GM12878 (cell line): ENCODE results near the gene ELOF1. TPM values are rescaled to one million over a fixed set of nuclear protein-coding genes. Genes with fewer than 3 reads are reported as not detected.

Source experiments
- BCL11A ChIP-seq: IDR thresholded peaks from 2 replicates; pipeline ENCODE4 v1.6.1; 2011; ENCODE audit warnings: low read depth, low read length
- DPF2 ChIP-seq: fragments of 450-650 bp; IDR thresholded peaks from 2 replicates; pipeline ENCODE4 v1.6.1; 2017; ENCODE audit warnings: mild to moderate bottlenecking
- GATAD2B ChIP-seq: fragments of 450-650 bp; conservative IDR thresholded peaks from 2 replicates; pipeline ENCODE4 v1.6.1; 2017; ENCODE audit warnings: low read depth, mild to moderate bottlenecking, moderate library complexity
- HDAC6 ChIP-seq: fragments of 200-600 bp; sonication (generic); IDR thresholded peaks from one replicate; pipeline ENCODE4 v1.8.0; 2017; ENCODE audit warnings: antibody characterized with exemption; ENCODE audit not compliant: unreplicated experiment
- JUNB ChIP-seq: IDR thresholded peaks from 2 replicates; pipeline ENCODE4 v1.6.1; 2016; ENCODE audit warnings: antibody characterized with exemption, mild to moderate bottlenecking
- NBN ChIP-seq: fragments of 450-650 bp; IDR thresholded peaks from 2 replicates; pipeline ENCODE4 v1.6.1; 2016
- NFYA ChIP-seq: IDR thresholded peaks from 2 replicates; pipeline ENCODE4 v1.6.1; 2011; ENCODE audit warnings: low read depth, mild to moderate bottlenecking, low read length, improper control_type of control experiment, borderline replicate concordance
- STAT3 ChIP-seq: IDR thresholded peaks from 2 replicates; pipeline ENCODE4 v1.6.1; 2011; ENCODE audit warnings: low read depth, low read length, improper control_type of control experiment
- polyA plus RNA-seq, 11 experiments: library from polyadenylated mRNA; depleted of rRNA in 4 of 11; unstranded in 6 of 11; stranded (reverse) in 5 of 11; fragments of >200 nt; fragmentation: Nextera tagmentation in 4 of 11; fragmentation: Illumina TruSeq in 1 of 11; extraction: Ambion mirVana in 4 of 11; extraction: Trizol in 1 of 11; gene quantifications; 1 replicate in 1 of 11; 2 replicates in 10 of 11; pipeline versions ENCODE4 v1.2.1 to v1.2.3, GENCODE V29; 2011 to 2016; ENCODE audit warnings: inconsistent platforms in 2 of 11, missing spikeins in 2 of 11, low read depth in 1 of 11
- total RNA-seq, 4 experiments: library from RNA; depleted of rRNA in 3 of 4; stranded (reverse); fragments of >200 nt in 3 of 4; fragmentation: Illumina TruSeq in 1 of 4; extraction: Trizol in 1 of 4; gene quantifications; 2 replicates each; pipeline versions ENCODE4 v1.2.1 to v1.2.3, GENCODE V29; 2013 to 2021
- TF ChIP-seq, protein P1 (sequence below): fragments of 150-350 bp; IDR thresholded peaks from 2 replicates; pipeline ENCODE4 v1.6.1; 2016; ENCODE audit warnings: low read depth, low read length
- TF ChIP-seq, protein P2 (sequence below): IDR thresholded peaks from 2 replicates; pipeline ENCODE4 v1.6.1; 2012; ENCODE audit warnings: improper control_type of control experiment, low read depth, low read length; ENCODE audit not compliant: insufficient replicate concordance
- TF ChIP-seq, protein P3 (sequence below): IDR thresholded peaks from 2 replicates; pipeline ENCODE4 v1.6.1; 2012; ENCODE audit warnings: mild to moderate bottlenecking, low read depth, low read length
- TF ChIP-seq, protein P4 (sequence below): fragments of 450-650 bp; IDR thresholded peaks from 2 replicates; pipeline ENCODE4 v1.6.1; 2017; ENCODE audit warnings: mild to moderate bottlenecking, low read depth, inconsistent platforms; ENCODE audit not compliant: poor library complexity, severe bottlenecking
- TF ChIP-seq, protein P5 (sequence below): fragments of 450-650 bp; IDR thresholded peaks from 2 replicates; pipeline ENCODE4 v1.6.1; 2017; ENCODE audit warnings: antibody characterized with exemption, mild to moderate bottlenecking, moderate library complexity

The ELOF1 gene
- total and polyA plus RNA-seq, 10 of the 15 experiments (the other 5 are each of a cell fraction or from before 2014, with no cell fraction given) = 11.7 to 124 (median 92.9) TPM

GRCh38 chr19:11554160-11554559, 4.9 kb downstream of the ELOF1 start (continued):
- TF ChIP-seq, protein P1, sequence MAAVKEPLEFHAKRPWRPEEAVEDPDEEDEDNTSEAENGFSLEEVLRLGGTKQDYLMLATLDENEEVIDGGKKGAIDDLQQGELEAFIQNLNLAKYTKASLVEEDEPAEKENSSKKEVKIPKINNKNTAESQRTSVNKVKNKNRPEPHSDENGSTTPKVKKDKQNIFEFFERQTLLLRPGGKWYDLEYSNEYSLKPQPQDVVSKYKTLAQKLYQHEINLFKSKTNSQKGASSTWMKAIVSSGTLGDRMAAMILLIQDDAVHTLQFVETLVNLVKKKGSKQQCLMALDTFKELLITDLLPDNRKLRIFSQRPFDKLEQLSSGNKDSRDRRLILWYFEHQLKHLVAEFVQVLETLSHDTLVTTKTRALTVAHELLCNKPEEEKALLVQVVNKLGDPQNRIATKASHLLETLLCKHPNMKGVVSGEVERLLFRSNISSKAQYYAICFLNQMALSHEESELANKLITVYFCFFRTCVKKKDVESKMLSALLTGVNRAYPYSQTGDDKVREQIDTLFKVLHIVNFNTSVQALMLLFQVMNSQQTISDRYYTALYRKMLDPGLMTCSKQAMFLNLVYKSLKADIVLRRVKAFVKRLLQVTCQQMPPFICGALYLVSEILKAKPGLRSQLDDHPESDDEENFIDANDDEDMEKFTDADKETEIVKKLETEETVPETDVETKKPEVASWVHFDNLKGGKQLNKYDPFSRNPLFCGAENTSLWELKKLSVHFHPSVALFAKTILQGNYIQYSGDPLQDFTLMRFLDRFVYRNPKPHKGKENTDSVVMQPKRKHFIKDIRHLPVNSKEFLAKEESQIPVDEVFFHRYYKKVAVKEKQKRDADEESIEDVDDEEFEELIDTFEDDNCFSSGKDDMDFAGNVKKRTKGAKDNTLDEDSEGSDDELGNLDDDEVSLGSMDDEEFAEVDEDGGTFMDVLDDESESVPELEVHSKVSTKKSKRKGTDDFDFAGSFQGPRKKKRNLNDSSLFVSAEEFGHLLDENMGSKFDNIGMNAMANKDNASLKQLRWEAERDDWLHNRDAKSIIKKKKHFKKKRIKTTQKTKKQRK = no peak
- peak; percentile 55; the same call in 1 of the 2 replicates for TF ChIP-seq GATAD2B
- TF ChIP-seq, protein P2, sequence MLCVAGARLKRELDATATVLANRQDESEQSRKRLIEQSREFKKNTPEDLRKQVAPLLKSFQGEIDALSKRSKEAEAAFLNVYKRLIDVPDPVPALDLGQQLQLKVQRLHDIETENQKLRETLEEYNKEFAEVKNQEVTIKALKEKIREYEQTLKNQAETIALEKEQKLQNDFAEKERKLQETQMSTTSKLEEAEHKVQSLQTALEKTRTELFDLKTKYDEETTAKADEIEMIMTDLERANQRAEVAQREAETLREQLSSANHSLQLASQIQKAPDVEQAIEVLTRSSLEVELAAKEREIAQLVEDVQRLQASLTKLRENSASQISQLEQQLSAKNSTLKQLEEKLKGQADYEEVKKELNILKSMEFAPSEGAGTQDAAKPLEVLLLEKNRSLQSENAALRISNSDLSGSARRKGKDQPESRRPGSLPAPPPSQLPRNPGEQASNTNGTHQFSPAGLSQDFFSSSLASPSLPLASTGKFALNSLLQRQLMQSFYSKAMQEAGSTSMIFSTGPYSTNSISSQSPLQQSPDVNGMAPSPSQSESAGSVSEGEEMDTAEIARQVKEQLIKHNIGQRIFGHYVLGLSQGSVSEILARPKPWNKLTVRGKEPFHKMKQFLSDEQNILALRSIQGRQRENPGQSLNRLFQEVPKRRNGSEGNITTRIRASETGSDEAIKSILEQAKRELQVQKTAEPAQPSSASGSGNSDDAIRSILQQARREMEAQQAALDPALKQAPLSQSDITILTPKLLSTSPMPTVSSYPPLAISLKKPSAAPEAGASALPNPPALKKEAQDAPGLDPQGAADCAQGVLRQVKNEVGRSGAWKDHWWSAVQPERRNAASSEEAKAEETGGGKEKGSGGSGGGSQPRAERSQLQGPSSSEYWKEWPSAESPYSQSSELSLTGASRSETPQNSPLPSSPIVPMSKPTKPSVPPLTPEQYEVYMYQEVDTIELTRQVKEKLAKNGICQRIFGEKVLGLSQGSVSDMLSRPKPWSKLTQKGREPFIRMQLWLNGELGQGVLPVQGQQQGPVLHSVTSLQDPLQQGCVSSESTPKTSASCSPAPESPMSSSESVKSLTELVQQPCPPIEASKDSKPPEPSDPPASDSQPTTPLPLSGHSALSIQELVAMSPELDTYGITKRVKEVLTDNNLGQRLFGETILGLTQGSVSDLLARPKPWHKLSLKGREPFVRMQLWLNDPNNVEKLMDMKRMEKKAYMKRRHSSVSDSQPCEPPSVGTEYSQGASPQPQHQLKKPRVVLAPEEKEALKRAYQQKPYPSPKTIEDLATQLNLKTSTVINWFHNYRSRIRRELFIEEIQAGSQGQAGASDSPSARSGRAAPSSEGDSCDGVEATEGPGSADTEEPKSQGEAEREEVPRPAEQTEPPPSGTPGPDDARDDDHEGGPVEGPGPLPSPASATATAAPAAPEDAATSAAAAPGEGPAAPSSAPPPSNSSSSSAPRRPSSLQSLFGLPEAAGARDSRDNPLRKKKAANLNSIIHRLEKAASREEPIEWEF = no peak
- peak; percentile 89 for TF ChIP-seq JUNB
- peak; percentile 61; the same call in 1 of the 2 replicates for TF ChIP-seq BCL11A
- TF ChIP-seq, protein P3, sequence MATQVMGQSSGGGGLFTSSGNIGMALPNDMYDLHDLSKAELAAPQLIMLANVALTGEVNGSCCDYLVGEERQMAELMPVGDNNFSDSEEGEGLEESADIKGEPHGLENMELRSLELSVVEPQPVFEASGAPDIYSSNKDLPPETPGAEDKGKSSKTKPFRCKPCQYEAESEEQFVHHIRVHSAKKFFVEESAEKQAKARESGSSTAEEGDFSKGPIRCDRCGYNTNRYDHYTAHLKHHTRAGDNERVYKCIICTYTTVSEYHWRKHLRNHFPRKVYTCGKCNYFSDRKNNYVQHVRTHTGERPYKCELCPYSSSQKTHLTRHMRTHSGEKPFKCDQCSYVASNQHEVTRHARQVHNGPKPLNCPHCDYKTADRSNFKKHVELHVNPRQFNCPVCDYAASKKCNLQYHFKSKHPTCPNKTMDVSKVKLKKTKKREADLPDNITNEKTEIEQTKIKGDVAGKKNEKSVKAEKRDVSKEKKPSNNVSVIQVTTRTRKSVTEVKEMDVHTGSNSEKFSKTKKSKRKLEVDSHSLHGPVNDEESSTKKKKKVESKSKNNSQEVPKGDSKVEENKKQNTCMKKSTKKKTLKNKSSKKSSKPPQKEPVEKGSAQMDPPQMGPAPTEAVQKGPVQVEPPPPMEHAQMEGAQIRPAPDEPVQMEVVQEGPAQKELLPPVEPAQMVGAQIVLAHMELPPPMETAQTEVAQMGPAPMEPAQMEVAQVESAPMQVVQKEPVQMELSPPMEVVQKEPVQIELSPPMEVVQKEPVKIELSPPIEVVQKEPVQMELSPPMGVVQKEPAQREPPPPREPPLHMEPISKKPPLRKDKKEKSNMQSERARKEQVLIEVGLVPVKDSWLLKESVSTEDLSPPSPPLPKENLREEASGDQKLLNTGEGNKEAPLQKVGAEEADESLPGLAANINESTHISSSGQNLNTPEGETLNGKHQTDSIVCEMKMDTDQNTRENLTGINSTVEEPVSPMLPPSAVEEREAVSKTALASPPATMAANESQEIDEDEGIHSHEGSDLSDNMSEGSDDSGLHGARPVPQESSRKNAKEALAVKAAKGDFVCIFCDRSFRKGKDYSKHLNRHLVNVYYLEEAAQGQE = no peak
- TF ChIP-seq HDAC6 = no peak
- TF ChIP-seq NFYA = no peak
- TF ChIP-seq, protein P4, sequence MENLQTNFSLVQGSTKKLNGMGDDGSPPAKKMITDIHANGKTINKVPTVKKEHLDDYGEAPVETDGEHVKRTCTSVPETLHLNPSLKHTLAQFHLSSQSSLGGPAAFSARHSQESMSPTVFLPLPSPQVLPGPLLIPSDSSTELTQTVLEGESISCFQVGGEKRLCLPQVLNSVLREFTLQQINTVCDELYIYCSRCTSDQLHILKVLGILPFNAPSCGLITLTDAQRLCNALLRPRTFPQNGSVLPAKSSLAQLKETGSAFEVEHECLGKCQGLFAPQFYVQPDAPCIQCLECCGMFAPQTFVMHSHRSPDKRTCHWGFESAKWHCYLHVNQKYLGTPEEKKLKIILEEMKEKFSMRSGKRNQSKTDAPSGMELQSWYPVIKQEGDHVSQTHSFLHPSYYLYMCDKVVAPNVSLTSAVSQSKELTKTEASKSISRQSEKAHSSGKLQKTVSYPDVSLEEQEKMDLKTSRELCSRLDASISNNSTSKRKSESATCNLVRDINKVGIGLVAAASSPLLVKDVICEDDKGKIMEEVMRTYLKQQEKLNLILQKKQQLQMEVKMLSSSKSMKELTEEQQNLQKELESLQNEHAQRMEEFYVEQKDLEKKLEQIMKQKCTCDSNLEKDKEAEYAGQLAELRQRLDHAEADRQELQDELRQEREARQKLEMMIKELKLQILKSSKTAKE = peak; percentile 53
- no peak for TF ChIP-seq STAT3
- peak; percentile 60; the same call in 1 of the 2 replicates for TF ChIP-seq DPF2
- TF ChIP-seq, protein P5, sequence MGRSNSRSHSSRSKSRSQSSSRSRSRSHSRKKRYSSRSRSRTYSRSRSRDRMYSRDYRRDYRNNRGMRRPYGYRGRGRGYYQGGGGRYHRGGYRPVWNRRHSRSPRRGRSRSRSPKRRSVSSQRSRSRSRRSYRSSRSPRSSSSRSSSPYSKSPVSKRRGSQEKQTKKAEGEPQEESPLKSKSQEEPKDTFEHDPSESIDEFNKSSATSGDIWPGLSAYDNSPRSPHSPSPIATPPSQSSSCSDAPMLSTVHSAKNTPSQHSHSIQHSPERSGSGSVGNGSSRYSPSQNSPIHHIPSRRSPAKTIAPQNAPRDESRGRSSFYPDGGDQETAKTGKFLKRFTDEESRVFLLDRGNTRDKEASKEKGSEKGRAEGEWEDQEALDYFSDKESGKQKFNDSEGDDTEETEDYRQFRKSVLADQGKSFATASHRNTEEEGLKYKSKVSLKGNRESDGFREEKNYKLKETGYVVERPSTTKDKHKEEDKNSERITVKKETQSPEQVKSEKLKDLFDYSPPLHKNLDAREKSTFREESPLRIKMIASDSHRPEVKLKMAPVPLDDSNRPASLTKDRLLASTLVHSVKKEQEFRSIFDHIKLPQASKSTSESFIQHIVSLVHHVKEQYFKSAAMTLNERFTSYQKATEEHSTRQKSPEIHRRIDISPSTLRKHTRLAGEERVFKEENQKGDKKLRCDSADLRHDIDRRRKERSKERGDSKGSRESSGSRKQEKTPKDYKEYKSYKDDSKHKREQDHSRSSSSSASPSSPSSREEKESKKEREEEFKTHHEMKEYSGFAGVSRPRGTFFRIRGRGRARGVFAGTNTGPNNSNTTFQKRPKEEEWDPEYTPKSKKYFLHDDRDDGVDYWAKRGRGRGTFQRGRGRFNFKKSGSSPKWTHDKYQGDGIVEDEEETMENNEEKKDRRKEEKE = no peak
- peak; percentile 65 for TF ChIP-seq NBN
